Tibial nerve (tissue), 4 donors: ENCODE measurements around the gene GPHN.

ENCODE experiments used
- EP300 ChIP-seq, 2 donors: sonication (generic); formaldehyde crosslinking; IDR thresholded peaks; one replicate each; pipeline ENCODE4 v1.6.1; 2017; ENCODE audit warnings: antibody characterized with exemption in 2 of 2, mild to moderate bottlenecking in 1 of 2
- POLR2A ChIP-seq, 2 donors: fragments of 450-650 bp; IDR thresholded peaks; one replicate each; pipeline ENCODE4 v1.6.1; 2017; ENCODE audit warnings: antibody characterized with exemption in 2 of 2, mild to moderate bottlenecking in 2 of 2, moderate library complexity in 2 of 2
- TF ChIP-seq, protein P1 (sequence below), 5 experiments: fragments of 200-600 bp in 3 of 5; fragments of 450-650 bp in 2 of 5; sonication (generic) in 3 of 5; IDR thresholded peaks; one replicate each; pipeline ENCODE4 v1.5.1; 2016 to 2019; ENCODE audit warnings: antibody characterized with exemption in 5 of 5, mild to moderate bottlenecking in 3 of 5, moderate library complexity in 2 of 5

DNA sequence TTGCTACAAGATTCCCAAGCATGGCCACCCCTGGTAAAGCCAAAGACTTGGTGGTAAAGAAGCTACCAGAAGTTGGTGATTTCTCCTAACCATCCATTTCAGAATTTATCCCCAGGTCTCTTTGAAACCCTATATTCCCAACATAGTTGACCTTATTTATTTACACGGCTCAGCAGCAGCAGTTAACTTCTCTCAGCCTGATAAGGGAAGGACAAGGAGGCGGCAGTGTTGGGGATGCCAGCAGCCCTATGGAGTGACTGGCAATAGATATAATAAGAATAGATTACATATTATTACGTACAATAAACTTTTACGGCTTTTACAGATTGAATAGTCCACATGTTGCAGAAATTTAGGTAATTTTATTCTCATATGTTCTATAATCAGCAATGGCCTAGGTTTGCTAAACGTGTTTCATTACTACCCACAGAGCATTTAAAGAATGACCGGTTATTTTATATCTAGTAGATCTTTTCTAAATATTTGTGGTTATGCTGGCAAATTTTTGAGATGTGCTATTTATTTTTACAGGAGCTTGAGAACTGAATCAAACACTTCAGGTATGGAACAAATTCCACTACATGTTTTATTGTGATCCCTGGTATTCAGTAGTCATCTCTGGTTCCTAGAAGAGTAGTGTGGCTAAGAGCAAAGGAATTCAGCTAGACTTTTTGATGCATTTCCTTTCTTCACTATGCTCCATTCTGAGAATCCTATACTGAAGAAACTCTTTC is 713.5 kb downstream of the GPHN start:
- TF ChIP-seq, protein P1, sequence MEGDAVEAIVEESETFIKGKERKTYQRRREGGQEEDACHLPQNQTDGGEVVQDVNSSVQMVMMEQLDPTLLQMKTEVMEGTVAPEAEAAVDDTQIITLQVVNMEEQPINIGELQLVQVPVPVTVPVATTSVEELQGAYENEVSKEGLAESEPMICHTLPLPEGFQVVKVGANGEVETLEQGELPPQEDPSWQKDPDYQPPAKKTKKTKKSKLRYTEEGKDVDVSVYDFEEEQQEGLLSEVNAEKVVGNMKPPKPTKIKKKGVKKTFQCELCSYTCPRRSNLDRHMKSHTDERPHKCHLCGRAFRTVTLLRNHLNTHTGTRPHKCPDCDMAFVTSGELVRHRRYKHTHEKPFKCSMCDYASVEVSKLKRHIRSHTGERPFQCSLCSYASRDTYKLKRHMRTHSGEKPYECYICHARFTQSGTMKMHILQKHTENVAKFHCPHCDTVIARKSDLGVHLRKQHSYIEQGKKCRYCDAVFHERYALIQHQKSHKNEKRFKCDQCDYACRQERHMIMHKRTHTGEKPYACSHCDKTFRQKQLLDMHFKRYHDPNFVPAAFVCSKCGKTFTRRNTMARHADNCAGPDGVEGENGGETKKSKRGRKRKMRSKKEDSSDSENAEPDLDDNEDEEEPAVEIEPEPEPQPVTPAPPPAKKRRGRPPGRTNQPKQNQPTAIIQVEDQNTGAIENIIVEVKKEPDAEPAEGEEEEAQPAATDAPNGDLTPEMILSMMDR (IDR thresholded peaks at IDR 0.05) = no peak
- TF ChIP-seq POLR2A (IDR thresholded peaks at IDR 0.05) = no peak
- no peak for TF ChIP-seq EP300 (IDR thresholded peaks at IDR 0.05)
